G401 (cell line): ENCODE results near the gene LAMP2. TPM values are rescaled to one million over a fixed set of nuclear protein-coding genes. Genes with fewer than 3 reads are reported as not detected.
"Not testable (repeated sequence)": the region's sequence is repeated elsewhere in the genome, so short reads cannot be mapped to it uniquely, and the experiment has no call there.

Source experiments
- DNase-seq: peaks from one replicate; pipeline ENCODE4 v3.0.0-alpha.2; 2015; ENCODE audit warnings: low spot score
- in situ Hi-C: cut with HindIII; loops from 2 replicates; pipeline ENCODE4 v1.10.0; 2016; ENCODE audit warnings: low sequenced_read_pairs, mixed read lengths
- total RNA-seq: library from RNA; depleted of rRNA; stranded (reverse); fragments of >200 nt; shearing (Covaris generic); gene quantifications from 2 replicates; pipeline ENCODE4 v1.2.3, GENCODE V29; 2014; rRNA removed

The LAMP2 gene
- total RNA-seq = 50.5 and 62.6 TPM in 2 replicates

DNA sequence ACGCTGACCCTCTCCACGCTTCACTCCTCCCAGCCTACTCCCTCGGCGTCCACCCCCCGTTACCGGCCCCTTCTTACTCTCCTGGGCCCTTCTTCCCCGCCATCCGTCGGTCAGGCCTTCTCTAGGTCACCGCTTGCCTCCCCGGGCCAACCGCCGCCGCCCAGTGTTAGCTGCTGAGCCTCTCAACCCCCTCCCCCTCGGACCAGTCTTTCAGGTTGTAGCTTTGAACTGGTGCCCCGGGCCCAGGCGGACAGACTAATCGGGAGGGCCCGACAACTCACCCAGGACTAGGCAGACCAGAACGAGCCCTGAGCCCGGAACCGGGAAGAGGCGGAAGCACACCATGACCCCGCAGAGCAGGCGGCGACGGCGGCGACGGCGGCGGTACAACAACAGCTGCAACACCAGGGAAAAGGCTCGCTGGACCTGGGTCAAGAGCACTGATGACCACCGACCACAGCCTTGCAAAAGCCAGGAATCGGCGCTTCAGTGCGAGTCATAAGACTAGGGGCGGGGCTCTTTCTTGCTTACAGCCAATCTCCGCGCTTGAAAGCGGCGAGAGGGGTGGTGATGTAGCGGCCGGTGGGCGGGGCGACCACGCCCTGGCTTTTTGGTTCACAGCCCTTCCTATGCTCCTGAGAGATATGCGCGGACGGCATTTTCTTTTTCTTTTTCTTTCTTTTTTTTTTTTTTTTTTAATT is at the start of gene LAMP2:
LAMP2 (minus strand) TSS at position 472 of the 701 bp plus-strand sequence; CDS start at position 345, 127 bp downstream.
- peak; percentile 90 for DNase-seq
- in situ Hi-C loops = no loop called here

DNA sequence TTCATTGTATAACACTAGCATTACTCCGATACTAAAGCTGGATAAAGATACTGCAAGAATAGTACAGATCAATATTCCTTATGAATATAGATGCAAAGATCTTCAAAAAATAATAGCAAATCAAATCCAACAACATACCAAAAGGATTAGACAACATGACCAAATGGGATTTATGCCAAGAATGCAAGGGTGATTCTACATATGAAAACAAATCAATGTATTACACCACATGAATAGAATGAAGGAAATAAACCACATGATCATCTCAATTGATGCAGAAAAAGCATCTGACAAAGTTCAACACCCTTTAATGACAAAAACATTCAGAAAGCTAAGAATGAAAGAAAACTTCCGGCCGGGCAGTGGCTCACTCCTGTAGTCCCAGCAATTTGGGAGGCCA is 48.8 kb upstream of the LAMP2 start:
- DNase-seq = no peak
- in situ Hi-C loops = no loop called here

- DNase-seq = peak; percentile 0
- in situ Hi-C loops = no loop called here
Observed at GRCh38 chrX:120514236-120514635, 45.1 kb upstream of the LAMP2 start.

DNA sequence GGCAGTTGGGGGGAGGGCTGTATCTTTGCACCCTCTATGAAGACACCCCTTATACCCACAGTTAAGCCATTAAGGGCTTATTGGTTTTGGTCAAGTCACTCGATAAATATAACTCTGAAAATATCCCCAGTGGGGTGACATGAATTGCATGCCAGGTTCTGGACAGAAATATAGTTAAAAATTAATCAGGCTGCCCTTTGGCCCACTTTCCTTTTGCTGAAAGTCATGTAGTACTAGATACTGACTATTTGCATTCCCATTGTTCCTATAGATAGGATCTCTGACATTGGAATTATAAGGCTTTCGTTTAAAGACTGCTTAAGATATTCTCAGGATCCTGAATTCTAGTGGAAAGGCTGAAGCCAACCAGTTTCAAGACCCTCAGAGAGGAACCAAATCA is 43.5 kb upstream of the LAMP2 start:
- no peak for DNase-seq
- in situ Hi-C loops = no loop called here

DNA sequence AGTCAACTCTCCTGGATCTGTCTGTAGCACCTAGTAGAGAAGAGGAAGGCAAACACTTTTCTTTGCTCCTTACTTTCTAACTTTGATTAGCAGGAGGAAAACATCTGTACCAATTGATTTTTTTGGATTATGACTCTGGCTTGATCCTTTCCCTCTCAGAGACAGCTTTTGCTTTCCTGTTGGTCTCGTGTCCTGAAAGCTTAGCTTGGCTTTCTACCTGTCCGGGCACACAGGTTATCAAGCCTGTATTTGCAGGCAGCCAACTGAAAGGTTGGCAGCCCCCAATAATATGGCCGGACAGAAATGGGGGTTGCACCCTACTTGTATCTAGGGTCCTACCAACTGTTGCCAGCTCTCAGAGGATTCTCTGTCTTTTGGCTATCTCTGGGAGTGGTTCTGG is 43.1 kb upstream of the LAMP2 start:
- in situ Hi-C loops = no loop called here
- DNase-seq = no peak

DNA sequence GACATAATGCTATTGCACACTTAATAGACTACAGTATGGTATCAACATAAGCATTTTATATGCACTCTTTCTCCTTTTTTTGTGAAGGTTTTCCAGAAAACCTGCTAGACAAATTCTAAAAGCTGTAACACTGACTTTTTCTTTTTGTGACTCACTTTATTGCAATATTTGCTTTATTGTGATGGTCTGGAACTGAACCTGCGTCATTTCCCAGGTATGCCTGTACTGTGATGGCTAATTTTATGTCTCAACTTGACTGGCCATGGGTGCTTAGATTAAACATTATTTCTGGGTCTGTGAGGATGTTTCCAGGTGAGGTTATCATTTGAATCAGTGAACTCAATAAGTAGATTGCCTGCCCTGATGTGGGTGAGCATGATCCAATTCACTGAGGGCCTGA is 35.5 kb upstream of the LAMP2 start:
- in situ Hi-C loops = no loop called here
- no peak for DNase-seq

GRCh38 chrX:120499301-120500072 is 30.4 kb upstream of the LAMP2 start:
- in situ Hi-C loops = no loop called here

GRCh38 chrX:120490119-120490518 is 21.0 kb upstream of the LAMP2 start:
- DNase-seq, in situ Hi-C loops: not testable (repeated sequence)

More at GRCh38 chrX:120499301-120500072, 30.4 kb upstream of the LAMP2 start:
- no peak for DNase-seq

- in situ Hi-C loops = no loop called here
Observed at GRCh38 chrX:120486786-120487185, 17.7 kb upstream of the LAMP2 start.

GRCh38 chrX:120485638-120486520 is 16.8 kb upstream of the LAMP2 start:
- in situ Hi-C loops = no loop called here
- DNase-seq = peak; percentile 87

More at GRCh38 chrX:120486786-120487185, 17.7 kb upstream of the LAMP2 start:
- DNase-seq = no peak

- DNase-seq = no peak
- in situ Hi-C loops = no loop called here
Observed at GRCh38 chrX:120485315-120485637, 16.2 kb upstream of the LAMP2 start.

DNA sequence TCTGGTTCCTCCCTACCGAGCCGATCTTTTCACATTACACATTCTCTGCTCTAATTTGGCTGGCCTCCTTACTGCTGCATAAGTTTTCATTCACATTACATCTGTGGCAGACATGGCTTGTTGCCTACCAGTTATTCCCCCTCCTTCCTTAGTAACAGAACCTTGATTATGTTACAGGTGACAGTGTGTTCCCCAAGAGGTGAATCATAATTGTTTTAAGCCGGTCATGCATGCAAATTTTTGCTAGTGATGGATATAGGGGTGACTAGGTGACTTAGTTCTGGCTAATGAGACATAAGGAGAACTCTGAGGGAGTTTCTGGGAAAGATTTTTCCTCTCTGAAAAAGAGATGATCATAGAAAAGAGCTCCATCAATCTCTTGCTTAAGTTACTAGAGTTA is 8.4 kb upstream of the LAMP2 start:
- DNase-seq = no peak
- in situ Hi-C loops = no loop called here

DNA sequence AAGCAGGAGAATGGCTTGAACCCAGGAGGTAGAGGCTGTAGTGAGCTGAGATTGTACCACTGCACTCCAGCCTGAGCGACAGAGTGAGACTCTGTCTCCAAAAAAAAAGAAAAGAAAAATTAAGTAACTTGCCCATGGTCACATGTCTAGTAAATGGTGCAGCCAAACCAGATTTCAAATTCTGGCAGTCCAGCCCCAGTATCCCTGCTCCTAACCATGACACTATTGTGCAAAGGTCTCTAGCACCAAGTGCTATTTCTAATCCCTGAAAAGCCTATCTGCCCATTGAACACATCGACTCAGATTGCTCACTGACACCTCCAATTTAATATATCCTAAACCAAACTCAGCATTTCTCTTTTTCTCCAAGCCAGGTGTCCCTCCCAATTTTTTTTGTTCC is 7.6 kb upstream of the LAMP2 start:
- DNase-seq = no peak
- in situ Hi-C loops = no loop called here

DNA sequence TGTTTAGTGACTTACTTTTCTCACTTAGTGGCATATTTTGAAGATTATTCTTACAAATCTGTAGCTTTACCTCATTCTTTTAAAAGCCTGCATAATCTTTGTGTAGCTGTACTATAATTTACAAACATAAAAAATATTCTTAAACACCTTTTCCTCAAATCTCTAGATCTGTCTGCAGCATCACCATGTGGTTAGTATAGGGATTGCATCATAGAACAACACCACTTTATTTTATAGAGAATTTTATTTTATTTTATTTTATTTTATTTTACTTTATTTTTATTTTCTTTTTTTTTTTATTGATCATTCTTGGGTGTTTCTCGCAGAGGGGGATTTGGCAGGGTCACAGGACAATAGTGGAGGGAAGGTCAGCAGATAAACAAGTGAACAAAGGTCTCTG is 6.4 kb upstream of the LAMP2 start:
- in situ Hi-C loops = not testable (repeated sequence)

DNA sequence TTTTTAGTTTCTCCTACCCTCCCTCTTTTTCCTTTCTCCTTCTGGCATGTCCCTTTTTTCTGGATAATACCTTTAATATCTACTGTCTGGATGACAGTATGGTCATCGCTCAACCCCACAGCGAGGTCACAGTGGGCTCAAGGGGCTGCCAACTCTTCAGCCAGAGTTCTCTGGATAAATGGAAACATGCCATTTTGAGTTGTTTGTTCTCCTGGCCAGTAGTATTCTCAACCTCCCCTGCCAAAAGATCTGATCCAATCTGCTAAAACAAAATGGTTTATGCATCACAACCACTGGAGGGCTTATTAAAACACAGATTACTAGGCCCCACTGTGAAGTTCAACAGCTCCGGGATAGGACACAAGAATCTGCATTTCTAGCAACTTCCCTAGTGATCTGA is 5.0 kb upstream of the LAMP2 start:
- in situ Hi-C loops = no loop called here
- DNase-seq = no peak

More for the DNA sequence above, 6.4 kb upstream of the LAMP2 start:
- not testable (repeated sequence) for DNase-seq

DNA sequence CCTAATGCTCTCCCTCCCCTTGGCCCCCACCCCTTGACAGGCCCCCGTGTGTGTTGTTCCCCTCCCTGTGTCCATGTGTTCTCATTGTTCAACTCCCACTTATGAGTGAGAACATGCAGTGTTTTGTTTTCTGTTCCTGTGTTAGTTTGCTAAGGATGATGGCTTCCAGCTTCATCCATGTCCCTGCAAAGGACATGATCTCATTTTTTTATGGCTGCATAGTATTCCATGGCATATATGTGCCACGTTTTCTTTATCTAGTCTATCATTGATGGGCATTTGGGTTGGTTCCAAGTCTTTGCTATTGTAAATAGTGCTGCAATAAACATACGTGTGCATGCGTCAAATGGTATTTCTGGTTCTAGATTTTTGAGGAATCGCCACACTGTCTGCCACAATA is 561 bp upstream of the LAMP2 start:
- DNase-seq, in situ Hi-C loops: not testable (repeated sequence)

- DNase-seq = no peak
- in situ Hi-C loops = no loop called here
Observed at GRCh38 chrX:120468479-120468824, 644 bp downstream of the LAMP2 start.

DNA sequence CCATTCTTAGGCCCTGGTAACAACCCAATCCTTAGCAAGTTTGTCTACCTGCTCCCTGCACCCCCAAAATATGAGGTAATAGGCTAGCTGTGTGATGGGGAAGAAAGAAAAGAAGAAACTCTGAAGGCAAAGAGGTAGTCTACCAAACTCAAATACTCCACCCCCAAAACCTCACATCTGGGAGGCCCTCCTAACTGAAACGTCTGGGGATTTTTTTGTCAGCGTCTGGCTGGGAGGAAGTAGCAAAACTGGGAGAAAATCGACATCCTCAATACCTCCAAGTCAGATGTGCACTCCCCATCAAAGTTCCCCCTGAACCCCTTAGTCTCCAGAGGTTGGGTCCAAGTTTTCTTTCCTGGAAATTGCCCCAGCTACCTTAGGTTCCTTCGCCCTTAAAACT is 1.0 kb downstream of the LAMP2 start:
- in situ Hi-C loops = no loop called here
- DNase-seq = no peak

- in situ Hi-C loops = no loop called here
- no peak for DNase-seq
Observed at GRCh38 chrX:120464411-120464810, 4.7 kb downstream of the LAMP2 start.

DNA sequence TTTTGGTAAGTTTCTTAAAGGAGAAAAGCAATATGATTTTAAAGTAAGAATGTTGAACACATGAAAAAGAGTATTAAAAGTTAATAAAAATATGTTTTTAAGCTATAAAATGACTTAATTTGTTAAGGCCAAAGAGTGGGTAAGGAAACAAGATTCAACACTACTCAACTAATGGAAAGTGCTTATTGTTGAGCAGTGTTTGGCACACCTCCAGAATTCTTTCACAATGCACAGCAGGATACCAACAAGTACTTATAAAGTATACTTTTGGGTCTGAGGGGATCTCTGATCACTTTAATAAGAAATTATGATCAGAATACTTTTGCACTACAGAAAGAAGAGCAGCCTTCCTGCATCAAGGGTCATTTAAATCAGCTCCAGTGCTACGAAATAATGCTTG is 5.9 kb downstream of the LAMP2 start:
- in situ Hi-C loops = no loop called here

More for the DNA sequence above, 5.9 kb downstream of the LAMP2 start:
- DNase-seq = no peak
